T1000 (cell line): ENCODE results near the gene KLF7.
"Not testable (repeated sequence)": the region's sequence is repeated elsewhere in the genome, so short reads cannot be mapped to it uniquely, and the experiment has no call there.

ENCODE experiments used
- DNase-seq: peaks from one replicate; lab custom pipeline; 2025; ENCODE audit warnings: mixed read lengths; lab: John Stamatoyannopoulos, UW

KLF7 gene

GRCh38 chr2:207055257-207055656, 110.5 kb downstream of the KLF7 start:
- DNase-seq = no peak

GRCh38 chr2:207054521-207054920, 111.2 kb downstream of the KLF7 start:
- no peak for DNase-seq

GRCh38 chr2:207051385-207051965, 114.3 kb downstream of the KLF7 start:
- no peak for DNase-seq

- DNase-seq = no peak
Observed at GRCh38 chr2:207049122-207049521, 116.6 kb downstream of the KLF7 start.

- DNase-seq = peak; percentile 11
Observed at GRCh38 chr2:207048416-207048815, 117.3 kb downstream of the KLF7 start.

- DNase-seq = no peak
Observed at GRCh38 chr2:207046724-207047123, 119.0 kb downstream of the KLF7 start.

- no peak for DNase-seq
Observed at GRCh38 chr2:207045531-207045930, 120.2 kb downstream of the KLF7 start.

GRCh38 chr2:207044379-207045362, 121.1 kb downstream of the KLF7 start:
- no peak for DNase-seq

GRCh38 chr2:207042841-207043240, 122.9 kb downstream of the KLF7 start:
- DNase-seq = no peak

GRCh38 chr2:207041786-207042554, 123.8 kb downstream of the KLF7 start:
- no peak for DNase-seq

- DNase-seq = no peak
Observed at GRCh38 chr2:207041279-207041678, 124.5 kb downstream of the KLF7 start.

- no peak for DNase-seq
Observed at GRCh38 chr2:207040696-207041095, 125.1 kb downstream of the KLF7 start.

GRCh38 chr2:207039225-207039624, 126.5 kb downstream of the KLF7 start:
- DNase-seq = no peak

GRCh38 chr2:207038299-207038698, 127.4 kb downstream of the KLF7 start:
- no peak for DNase-seq

GRCh38 chr2:207037896-207038295, 127.9 kb downstream of the KLF7 start:
- no peak for DNase-seq

GRCh38 chr2:207037023-207037422, 128.7 kb downstream of the KLF7 start:
- DNase-seq = not testable (repeated sequence)

- DNase-seq = no peak
Observed at GRCh38 chr2:207035875-207036274, 129.9 kb downstream of the KLF7 start.

GRCh38 chr2:207032490-207032889, 133.3 kb downstream of the KLF7 start:
- no peak for DNase-seq
